C4-2B (cell line): Measurements from ENCODE around the gene SOCS6.
"Not testable (repeated sequence)": the region's sequence is repeated elsewhere in the genome, so short reads cannot be mapped to it uniquely, and the experiment has no call there.

Experiments
- H3K27ac ChIP-seq: fragments of 450-650 bp; 2 replicates; pipeline ENCODE4 v1.5.1; 2017
- CTCF ChIP-seq: fragments of 450-650 bp; conservative IDR thresholded peaks from 2 replicates; pipeline ENCODE4 v1.5.1; 2017; ENCODE audit warnings: mild to moderate bottlenecking
- ZFX ChIP-seq: fragments of 450-650 bp; IDR thresholded peaks from 2 replicates; pipeline ENCODE4 v1.6.1; 2017

Gene SOCS6, protein sequence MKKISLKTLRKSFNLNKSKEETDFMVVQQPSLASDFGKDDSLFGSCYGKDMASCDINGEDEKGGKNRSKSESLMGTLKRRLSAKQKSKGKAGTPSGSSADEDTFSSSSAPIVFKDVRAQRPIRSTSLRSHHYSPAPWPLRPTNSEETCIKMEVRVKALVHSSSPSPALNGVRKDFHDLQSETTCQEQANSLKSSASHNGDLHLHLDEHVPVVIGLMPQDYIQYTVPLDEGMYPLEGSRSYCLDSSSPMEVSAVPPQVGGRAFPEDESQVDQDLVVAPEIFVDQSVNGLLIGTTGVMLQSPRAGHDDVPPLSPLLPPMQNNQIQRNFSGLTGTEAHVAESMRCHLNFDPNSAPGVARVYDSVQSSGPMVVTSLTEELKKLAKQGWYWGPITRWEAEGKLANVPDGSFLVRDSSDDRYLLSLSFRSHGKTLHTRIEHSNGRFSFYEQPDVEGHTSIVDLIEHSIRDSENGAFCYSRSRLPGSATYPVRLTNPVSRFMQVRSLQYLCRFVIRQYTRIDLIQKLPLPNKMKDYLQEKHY

GRCh38 chr18:70288851-70289328 is at the start of gene SOCS6:
SOCS6 (plus strand) TSS chr18:70289045; CDS start chr18:70324669, 35,624 bp downstream.
- peak within 1 kb of the TSS; percentile 62 for H3K27ac ChIP-seq
- TF ChIP-seq CTCF (no peak), ZFX (no peak)

DNA sequence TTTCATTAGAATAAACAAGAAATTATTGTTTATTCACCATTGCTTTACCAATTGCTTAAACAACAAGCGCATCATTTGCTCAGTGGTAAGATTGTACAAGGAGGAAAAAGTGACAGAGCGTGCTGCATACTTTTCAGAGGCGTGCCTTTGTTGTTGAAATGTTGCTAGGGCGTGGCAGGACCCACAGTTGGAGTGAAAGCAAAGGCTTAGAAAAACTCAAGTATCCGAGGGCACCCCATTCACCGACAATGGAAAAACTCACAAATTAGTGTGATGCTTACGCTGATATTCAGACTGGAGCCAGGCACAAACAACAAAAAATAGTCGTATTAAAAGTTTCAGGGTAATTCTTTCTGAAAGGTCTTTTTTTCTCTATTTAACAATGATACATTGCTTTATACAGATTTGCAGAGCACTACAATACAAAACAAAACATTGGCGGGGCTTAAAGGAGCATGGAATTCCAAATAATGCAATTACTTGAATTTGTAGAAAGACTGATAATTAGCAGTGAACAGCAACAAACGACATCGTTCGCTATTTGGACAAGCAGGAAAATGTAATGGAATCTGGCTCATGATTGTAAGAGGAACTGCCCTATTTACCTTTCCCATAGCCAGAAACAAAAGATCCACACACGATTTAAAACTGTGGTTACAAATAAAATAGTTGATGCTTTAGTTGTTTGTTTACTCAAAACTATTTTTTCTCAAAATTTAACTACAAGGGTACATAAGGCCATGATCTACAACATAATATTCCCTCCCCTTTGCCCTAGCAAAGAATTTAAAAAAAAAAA is 45.5 kb upstream of the SOCS6 start:
- no peak overlapping the region for H3K27ac ChIP-seq
- no peak for TF ChIP-seq CTCF
- TF ChIP-seq ZFX: no peak

DNA sequence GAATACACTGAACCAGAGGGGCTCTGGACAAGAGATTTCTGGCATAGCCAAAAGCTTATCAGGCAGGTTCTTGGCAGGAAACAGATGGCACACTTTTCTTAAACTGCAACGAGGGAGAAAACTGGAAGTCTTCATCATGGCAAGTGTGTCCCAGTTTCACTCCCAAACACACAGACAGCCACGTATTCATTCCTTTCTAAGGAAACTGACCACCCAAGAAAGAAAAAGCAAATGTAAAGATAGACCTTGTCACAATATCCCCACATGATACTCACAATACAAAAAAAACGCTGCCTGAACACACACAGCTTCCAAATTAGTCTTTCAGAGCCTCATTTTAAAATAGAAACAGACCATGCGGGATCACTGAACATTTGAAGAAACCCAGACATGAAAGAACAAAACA is 42.8 kb upstream of the SOCS6 start:
- TF ChIP-seq CTCF (no peak), ZFX (no peak)
- H3K27ac ChIP-seq: no peak overlapping the region

DNA sequence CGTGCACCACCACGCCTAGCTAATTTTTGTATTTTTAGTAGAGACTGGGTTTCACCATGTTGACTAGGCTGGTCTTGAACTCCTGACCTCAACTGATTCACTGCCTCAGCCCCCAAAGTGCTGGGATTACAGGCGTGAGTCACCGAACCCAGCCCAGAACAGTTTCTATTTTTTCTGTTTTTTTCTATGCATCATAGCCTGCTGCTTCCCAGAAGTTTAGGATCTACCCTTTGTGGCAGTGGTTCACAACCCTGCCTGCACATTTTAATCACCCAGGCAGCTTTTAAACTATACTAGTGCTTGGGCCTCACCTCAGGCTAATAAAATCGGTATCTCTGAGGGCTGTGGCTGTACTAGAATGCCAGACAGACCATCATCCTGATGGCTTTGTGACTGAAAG is 39.7 kb upstream of the SOCS6 start:
- H3K27ac ChIP-seq: no peak overlapping the region
- TF ChIP-seq ZFX: no peak
- TF ChIP-seq CTCF: no peak

GRCh38 chr18:70249861-70250260 is 39.0 kb upstream of the SOCS6 start:
- H3K27ac ChIP-seq: not testable (repeated sequence)

GRCh38 chr18:70250781-70251180 is 38.1 kb upstream of the SOCS6 start:
- no peak overlapping the region for H3K27ac ChIP-seq
- no peak for TF ChIP-seq CTCF

DNA sequence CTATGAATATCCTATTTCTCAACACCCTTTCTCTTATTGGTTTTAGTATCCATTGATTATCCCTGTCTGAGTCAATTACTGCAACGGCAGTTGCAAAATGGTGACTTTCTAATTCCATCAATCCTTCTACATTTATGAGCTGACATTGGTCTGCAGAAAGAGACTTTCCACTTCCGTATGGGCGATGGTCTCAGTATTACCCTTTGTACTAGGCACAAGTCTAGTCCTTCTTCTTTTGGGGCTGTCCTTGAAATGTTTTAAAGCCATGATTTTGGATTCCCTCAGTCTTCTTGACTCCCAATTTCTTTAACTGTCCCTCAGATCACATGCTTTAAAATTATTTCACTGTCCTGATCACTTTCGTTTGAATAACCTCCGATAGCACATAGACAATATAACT is 32.7 kb upstream of the SOCS6 start:
- H3K27ac ChIP-seq: no peak overlapping the region
- TF ChIP-seq ZFX (no peak), CTCF (no peak)
